Endothelial cell of umbilical vein (primary cell): ENCODE measurements around the gene CNNM3.

Source experiments
- CTCF ChIP-seq, 2 donors: IDR thresholded peaks; 1 replicate in 1 of 2; 2 replicates in 1 of 2; pipeline ENCODE4 v1.5.1; 2011; ENCODE audit warnings: low read length in 2 of 2, mild to moderate bottlenecking in 2 of 2, moderate library complexity in 2 of 2, control low read depth in 1 of 2, inconsistent platforms in 1 of 2, low read depth in 1 of 2; ENCODE audit not compliant: insufficient read depth in 1 of 2; ENCODE audit errors: extremely low read depth in 1 of 2
- EZH2 ChIP-seq: IDR thresholded peaks from 2 replicates; pipeline ENCODE4 v1.6.1; 2012; ENCODE audit warnings: borderline replicate concordance, low read depth, mild to moderate bottlenecking, moderate library complexity, low read length, inconsistent platforms; ENCODE audit not compliant: severe bottlenecking

- TF ChIP-seq EZH2 (no peak), CTCF (IDR thresholded peaks at IDR 0.05; ENCODE audit: extremely low read depth in 1 of 2, insufficient read depth in 1 of 2, low read depth in 1 of 2, low read length in 2 of 2) (no peak)
These were observed 11.1 kb upstream of the CNNM3 start for GRCh38 chr2:96804986-96805385.
